A549 (cell line): ENCODE measurements around the gene SMIM43. TPM values are rescaled to one million over a fixed set of nuclear protein-coding genes. Genes with fewer than 3 reads are reported as not detected.

Source experiments
- ATAC-seq, 2 experiments: fragments of 200-7000 bp in 1 of 2; fragments of >200 bp in 1 of 2; cut with Nextera tagmentation in 1 of 2; cut with Tn5 transposase in 1 of 2; 3 replicates each; pipeline versions ENCODE4 v1.8.0 to v1.9.1; 2018 to 2020; ENCODE audit warnings: mild to moderate bottlenecking in 1 of 2, moderate library complexity in 1 of 2
- CTCF ChIA-PET: fragments of 300-600 bp; sonication (Branson Sonifier 250); formaldehyde crosslinking; extraction: SDS; loops from one replicate; lab custom pipeline; 2021; ENCODE audit warnings: antibody characterized with exemption, inconsistent platforms; lab: Yijun Ruan, JAX
- POLR2A ChIA-PET: fragments of 350-600 bp; formaldehyde crosslinking; extraction: SDS; loops from one replicate; lab custom pipeline; 2021; ENCODE audit warnings: antibody characterized with exemption, inconsistent platforms; lab: Yijun Ruan, JAX
- DNase-seq, 2 experiments: peaks; one replicate each; pipeline versions ENCODE4 v3.0.0 to v3.0.0-alpha.2; 2011 to 2016; ENCODE audit warnings: low read depth in 1 of 2, low spot score in 1 of 2
- FAIRE-seq: peaks from 2 replicates; lab custom pipeline; 2011; peaks lifted over from hg19 to GRCh38; lab: Jason Lieb, UNC
- H3K27ac ChIP-seq, 2 experiments: fragments of >200 bp; sonication (Bioruptor Twin); formaldehyde crosslinking; 3 replicates each; pipeline ENCODE4 v1.5.1; 2016 to 2017
- H3K4me1 ChIP-seq: fragments of >200 bp; sonication (Bioruptor Twin); formaldehyde crosslinking; 3 replicates; pipeline ENCODE4 v1.6.1; 2016
- H3K4me2 ChIP-seq: fragments of >200 bp; sonication (Bioruptor Twin); formaldehyde crosslinking; 3 replicates; pipeline ENCODE4 v1.6.1; 2016
- H3K4me3 ChIP-seq: fragments of >200 bp; sonication (Bioruptor Twin); formaldehyde crosslinking; 3 replicates; pipeline ENCODE4 v1.5.1; 2016
- H3K9me3 ChIP-seq: fragments of >200 bp; sonication (Bioruptor Twin); formaldehyde crosslinking; 3 replicates; pipeline ENCODE4 v1.6.1; 2016
- CHD2 ChIP-seq: fragments of 150-350 bp; IDR thresholded peaks from 2 replicates; pipeline ENCODE4 v1.6.1; 2014; ENCODE audit warnings: low read length; ENCODE audit not compliant: partially characterized antibody
- CHD4 ChIP-seq: fragments of 200-600 bp; sonication (generic); IDR thresholded peaks from 2 replicates; pipeline ENCODE4 v1.6.1; 2016; ENCODE audit warnings: antibody characterized with exemption, mild to moderate bottlenecking, borderline replicate concordance
- EHF ChIP-seq: fragments of 250-450 bp; sonication (Bioruptor Pico); IDR thresholded peaks from 2 replicates; pipeline ENCODE4 v1.5.0; 2020; ENCODE audit warnings: mild to moderate bottlenecking
- EHMT2 ChIP-seq: fragments of 200-600 bp; sonication (generic); IDR thresholded peaks from 2 replicates; pipeline ENCODE4 v1.6.1; 2016; ENCODE audit warnings: antibody characterized with exemption, low read depth, mild to moderate bottlenecking, moderate library complexity
- EP300 ChIP-seq, 2 experiments: fragments of >200 bp; sonication (Bioruptor Twin); formaldehyde crosslinking; IDR thresholded peaks; 2 replicates in 1 of 2; 3 replicates in 1 of 2; pipeline ENCODE4 v1.6.1; 2016 to 2017
- FOXS1 ChIP-seq: fragments of 250-450 bp; sonication (Bioruptor Pico); IDR thresholded peaks from 2 replicates; pipeline ENCODE4 v1.5.0; 2020; ENCODE audit warnings: mild to moderate bottlenecking, moderate library complexity
- GATA3 ChIP-seq: IDR thresholded peaks from 2 replicates; pipeline ENCODE4 v1.6.1; 2012; ENCODE audit warnings: borderline replicate concordance
- HDAC2 ChIP-seq: fragments of 200-600 bp; sonication (generic); IDR thresholded peaks from 2 replicates; pipeline ENCODE4 v1.6.1; 2016
- JUNB ChIP-seq: fragments of >200 bp; sonication (Bioruptor Twin); formaldehyde crosslinking; IDR thresholded peaks from 2 replicates; pipeline ENCODE4 v1.6.1; 2016
- KDM5A ChIP-seq: fragments of 200-600 bp; sonication (generic); IDR thresholded peaks from 2 replicates; pipeline ENCODE4 v1.6.1; 2016; ENCODE audit warnings: antibody characterized with exemption, mild to moderate bottlenecking
- MAZ ChIP-seq: fragments of 150-350 bp; IDR thresholded peaks from 2 replicates; pipeline ENCODE4 v1.6.1; 2014; ENCODE audit warnings: antibody characterized with exemption, low read depth, low read length, borderline replicate concordance
- MYC ChIP-seq: IDR thresholded peaks from 2 replicates; pipeline ENCODE4 v1.6.1; 2012; ENCODE audit warnings: mild to moderate bottlenecking, inconsistent platforms, low read length, improper control_type of control experiment, borderline replicate concordance
- PBX3 ChIP-seq: IDR thresholded peaks from 2 replicates; pipeline ENCODE4 v1.6.1; 2012
- PHF8 ChIP-seq: fragments of 200-600 bp; sonication (generic); IDR thresholded peaks from 2 replicates; pipeline ENCODE4 v1.6.1; 2016; ENCODE audit warnings: low read depth, mild to moderate bottlenecking, antibody characterized with exemption, moderate library complexity, borderline replicate concordance
- RAD21 ChIP-seq, 2 experiments: fragments of >200 bp in 1 of 2; sonication (Bioruptor Twin) in 1 of 2; formaldehyde crosslinking in 1 of 2; IDR thresholded peaks in 1 of 2; conservative IDR thresholded peaks in 1 of 2; 2 replicates in 1 of 2; 3 replicates in 1 of 2; pipeline ENCODE4 v1.6.1; 2012 to 2018; ENCODE audit warnings: inconsistent platforms in 1 of 2
- RNF2 ChIP-seq: fragments of 200-600 bp; sonication (generic); IDR thresholded peaks from 2 replicates; pipeline ENCODE4 v1.6.1; 2016; ENCODE audit warnings: low read depth, mild to moderate bottlenecking, antibody characterized with exemption, moderate library complexity, borderline replicate concordance
- SMC3 ChIP-seq: fragments of >200 bp; sonication (Bioruptor Twin); formaldehyde crosslinking; IDR thresholded peaks from 3 replicates; pipeline ENCODE4 v1.6.1; 2018; ENCODE audit warnings: inconsistent platforms
- ZC3H11A ChIP-seq: fragments of 450-650 bp; IDR thresholded peaks from 2 replicates; pipeline ENCODE4 v1.6.1; 2014; ENCODE audit warnings: antibody characterized with exemption, mild to moderate bottlenecking
- ZNF302 ChIP-seq: fragments of 250-450 bp; sonication (Bioruptor Pico); IDR thresholded peaks from 2 replicates; pipeline ENCODE4 v1.9.0; 2021; ENCODE audit warnings: inconsistent platforms, mild to moderate bottlenecking, moderate library complexity
- WGBS: methylation state at CpG from one replicate; pipeline ENCODE4 v1.1.6; 2017; ENCODE audit errors: missing lambda C conversion rate; 5-methylcytosine and 5-hydroxymethylcytosine counted together
- polyA plus RNA-seq, 4 experiments: library from polyadenylated mRNA; depleted of rRNA in 3 of 4; stranded (reverse); fragments of >200 nt; fragmentation: RNase III in 1 of 4; extraction: RNeasy Plus Mini Kit Qiagen cat#74134 plus additional on column Dnase treatment in 1 of 4; gene quantifications; 2 replicates in 3 of 4; 3 replicates in 1 of 4; pipeline ENCODE4 v1.2.3, GENCODE V29; 2011 to 2017
- TF ChIP-seq, protein P1 (sequence below): IDR thresholded peaks from 2 replicates; pipeline ENCODE4 v1.6.1; 2012; ENCODE audit warnings: low read depth, borderline replicate concordance

The SMIM43 gene
- polyA plus RNA-seq, 2 of the 4 experiments (the other 2 are of a cell fraction) = 0.12 to 0.45 TPM

- TF ChIP-seq RNF2 = no peak
- no peak for TF ChIP-seq CHD2
Observed at GRCh38 chr4:121785479-121785878, 20.5 kb upstream of the SMIM43 start (continued).

- POLR2A ChIA-PET = no interaction called here
- ATAC-seq = peak; percentile 96 to 97
Observed at GRCh38 chr4:121784975-121785374, 20.0 kb upstream of the SMIM43 start.

GRCh38 chr4:121784401-121784800 lies 19.4 kb upstream of the SMIM43 start:
- H3K4me1 ChIP-seq = peaks cover 18% of the 10 kb centered on the region
- POLR2A ChIA-PET = no interaction called here
- ATAC-seq (no peak), DNase-seq (no peak), FAIRE-seq (no peak)
- CTCF ChIA-PET = no interaction called here
- no peaks in the 10 kb centered on the region for H3K9me3 ChIP-seq
- no peak overlapping the region for H3K4me3 ChIP-seq
- H3K27ac ChIP-seq = peak overlapping the region; percentile 61 to 72
- TF ChIP-seq ZC3H11A = no peak
- no peak for TF ChIP-seq EHF
- TF ChIP-seq PBX3 = no peak
- no peak for TF ChIP-seq JUNB
- peak overlapping the region; percentile 50; the same call in 2 of the 3 replicates for H3K4me2 ChIP-seq
- 91% methylated on average over 1 of the region's 1 CpG for WGBS

More at GRCh38 chr4:121784975-121785374, 20.0 kb upstream of the SMIM43 start:
- Histone ChIP-seq H3K9me3 (no peaks in the 10 kb centered on the region), H3K4me1 (peaks cover 24% of the 10 kb centered on the region), H3K4me2 (peak overlapping the region; percentile 50), H3K27ac (peak overlapping the region; percentile 67 to 76), H3K4me3 (no peak overlapping the region)
- WGBS = 0% methylated on average over 2 of the region's 2 CpGs
- TF ChIP-seq EHMT2 (no peak), FOXS1 (CRISPR knock-in tag) (no peak), EP300 (IDR thresholded peaks at IDR 0.05) (peak in 1 of 2 experiments; percentile 61; a peak in 2 of 5 replicates), CHD4 (no peak), GATA3 (peak; percentile 48; the same call in 1 of the 2 replicates)
- CTCF ChIA-PET = no interaction called here
- FAIRE-seq (no peak), DNase-seq (peak in 1 of 2 experiments; percentile 73)

- no peak overlapping the region for H3K4me3 ChIP-seq
- no peaks in the 10 kb centered on the region for H3K9me3 ChIP-seq
- FAIRE-seq = no peak
- CTCF ChIA-PET = no interaction called here
- TF ChIP-seq CHD2 = no peak
- no peak for TF ChIP-seq PHF8
- TF ChIP-seq RAD21 (conservative IDR thresholded peaks at IDR 0.05 in 1 of 2, IDR thresholded peaks at IDR 0.05 in 1 of 2) = no peak
- TF ChIP-seq ZNF302 (CRISPR knock-in tag) = no peak
- TF ChIP-seq EHF = no peak
- TF ChIP-seq FOXS1 (CRISPR knock-in tag) = no peak
- no peak for TF ChIP-seq HDAC2
- TF ChIP-seq, all 56 proteins: peak for 0
- no peak overlapping the region for H3K4me2 ChIP-seq
- no peak overlapping the region for H3K27ac ChIP-seq
- POLR2A ChIA-PET = no interaction called here
- ATAC-seq (no peak), DNase-seq (no peak)
- WGBS = 12% methylated on average over 1 of the region's 1 CpG
- peaks cover 17% of the 10 kb centered on the region for H3K4me1 ChIP-seq
Observed at GRCh38 chr4:121783210-121783609, 18.2 kb upstream of the SMIM43 start.

- TF ChIP-seq CHD2 (no peak), SMC3 (no peak), MYC (no peak), MAZ (no peak), FOXS1 (CRISPR knock-in tag) (no peak), RNF2 (no peak), KDM5A (no peak)
- TF ChIP-seq, protein P1, sequence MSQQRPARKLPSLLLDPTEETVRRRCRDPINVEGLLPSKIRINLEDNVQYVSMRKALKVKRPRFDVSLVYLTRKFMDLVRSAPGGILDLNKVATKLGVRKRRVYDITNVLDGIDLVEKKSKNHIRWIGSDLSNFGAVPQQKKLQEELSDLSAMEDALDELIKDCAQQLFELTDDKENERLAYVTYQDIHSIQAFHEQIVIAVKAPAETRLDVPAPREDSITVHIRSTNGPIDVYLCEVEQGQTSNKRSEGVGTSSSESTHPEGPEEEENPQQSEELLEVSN = no peak
- TF ChIP-seq, all 56 proteins: peak for 0
- H3K4me2 ChIP-seq = no peak overlapping the region
- POLR2A ChIA-PET = no interaction called here
Observed at GRCh38 chr4:121778991-121779628, 14.1 kb upstream of the SMIM43 start.

More at GRCh38 chr4:121778991-121779628, 14.1 kb upstream of the SMIM43 start:
- FAIRE-seq (no peak), DNase-seq (no peak), ATAC-seq (no peak)
- Histone ChIP-seq H3K4me3 (no peak overlapping the region), H3K9me3 (no peaks in the 10 kb centered on the region), H3K27ac (no peak overlapping the region), H3K4me1 (no peaks in the 10 kb centered on the region)
- CTCF ChIA-PET = interaction anchor here (1.4 to 1.6 kb wide), 2 partner anchors 42 to 82 kb away, joined by 3 to 5 read pairs; partner anchors contain the start of gene ANXA5
- 71% methylated on average over 8 of the region's 8 CpGs for WGBS
